NCI-H128 (cell line): ENCODE results near the gene KCTD6.

Source experiments
- DNase-seq: peaks from one replicate; lab custom pipeline; 2025; ENCODE audit not compliant: unreplicated experiment; lab: John Stamatoyannopoulos, UW

The KCTD6 gene

GRCh38 chr3:58551636-58552180 is 59.8 kb downstream of the KCTD6 start:
- no peak for DNase-seq
